ENCODE measurements around the gene KDM4C. TPM values are rescaled to one million over a fixed set of nuclear protein-coding genes. Genes with fewer than 3 reads are reported as not detected.

KDM4C gene
- total and polyA plus RNA-seq, 10 donors: 11.1 to 85.5 (median 61.9) TPM

GRCh38 chr9:6931913-6932312 is 174.1 kb downstream of the KDM4C start:
- no peaks in the 10 kb centered on the region for H3K9me3 ChIP-seq
- WGBS, 5 donors: 50 to 86% (median 66%) methylated on average over 4 of the region's 4 CpGs
- no peak overlapping the region for H3K4me3 ChIP-seq
- intact Hi-C loops (cut with DNase I; ENCODE audit: low total_unique reads): no loop called here
- no peak overlapping the region for H3K27ac ChIP-seq
- DNase-seq: no peak
- H3K36me3 ChIP-seq: peaks cover 0 to 5% (median 0%) of the 10 kb centered on the region in 6 donors
- no peaks in the 10 kb centered on the region for H3K27me3 ChIP-seq (replicated peaks in 1 of 7)
- TF ChIP-seq POLR2A (IDR thresholded peaks at IDR 0.05) (no peak), POLR2AphosphoS5 (IDR thresholded peaks at IDR 0.05) (no peak)
- TF ChIP-seq, protein P1, sequence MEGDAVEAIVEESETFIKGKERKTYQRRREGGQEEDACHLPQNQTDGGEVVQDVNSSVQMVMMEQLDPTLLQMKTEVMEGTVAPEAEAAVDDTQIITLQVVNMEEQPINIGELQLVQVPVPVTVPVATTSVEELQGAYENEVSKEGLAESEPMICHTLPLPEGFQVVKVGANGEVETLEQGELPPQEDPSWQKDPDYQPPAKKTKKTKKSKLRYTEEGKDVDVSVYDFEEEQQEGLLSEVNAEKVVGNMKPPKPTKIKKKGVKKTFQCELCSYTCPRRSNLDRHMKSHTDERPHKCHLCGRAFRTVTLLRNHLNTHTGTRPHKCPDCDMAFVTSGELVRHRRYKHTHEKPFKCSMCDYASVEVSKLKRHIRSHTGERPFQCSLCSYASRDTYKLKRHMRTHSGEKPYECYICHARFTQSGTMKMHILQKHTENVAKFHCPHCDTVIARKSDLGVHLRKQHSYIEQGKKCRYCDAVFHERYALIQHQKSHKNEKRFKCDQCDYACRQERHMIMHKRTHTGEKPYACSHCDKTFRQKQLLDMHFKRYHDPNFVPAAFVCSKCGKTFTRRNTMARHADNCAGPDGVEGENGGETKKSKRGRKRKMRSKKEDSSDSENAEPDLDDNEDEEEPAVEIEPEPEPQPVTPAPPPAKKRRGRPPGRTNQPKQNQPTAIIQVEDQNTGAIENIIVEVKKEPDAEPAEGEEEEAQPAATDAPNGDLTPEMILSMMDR (IDR thresholded peaks at IDR 0.05 in 8 of 11, conservative IDR thresholded peaks at IDR 0.05 in 3 of 11): no peak
- peaks cover 0 to 34% (median 5%) of the 10 kb centered on the region in 6 donors for H3K4me1 ChIP-seq

- 86 to 94% (median 91%) methylated on average over 1 of the region's 1 CpG for WGBS, 5 donors
- Histone ChIP-seq H3K4me3 (no peak overlapping the region), H3K27ac (no peak overlapping the region), H3K36me3 (peaks cover 0 to under 1% (median 0%) of the 10 kb centered on the region in 6 donors), H3K27me3 (replicated peaks in 1 of 7) (no peaks in the 10 kb centered on the region), H3K4me1 (peaks cover 0 to 26% (median 2%) of the 10 kb centered on the region in 6 donors), H3K9me3 (no peaks in the 10 kb centered on the region)
- intact Hi-C loops (cut with DNase I; ENCODE audit: low total_unique reads): no loop called here
- DNase-seq: no peak
- TF ChIP-seq POLR2A (IDR thresholded peaks at IDR 0.05) (no peak), POLR2AphosphoS5 (IDR thresholded peaks at IDR 0.05) (no peak)
- TF ChIP-seq, protein P1 (IDR thresholded peaks at IDR 0.05 in 8 of 11, conservative IDR thresholded peaks at IDR 0.05 in 3 of 11): no peak
Measured at GRCh38 chr9:6936103-6936502, 178.3 kb downstream of the KDM4C start.

DNA sequence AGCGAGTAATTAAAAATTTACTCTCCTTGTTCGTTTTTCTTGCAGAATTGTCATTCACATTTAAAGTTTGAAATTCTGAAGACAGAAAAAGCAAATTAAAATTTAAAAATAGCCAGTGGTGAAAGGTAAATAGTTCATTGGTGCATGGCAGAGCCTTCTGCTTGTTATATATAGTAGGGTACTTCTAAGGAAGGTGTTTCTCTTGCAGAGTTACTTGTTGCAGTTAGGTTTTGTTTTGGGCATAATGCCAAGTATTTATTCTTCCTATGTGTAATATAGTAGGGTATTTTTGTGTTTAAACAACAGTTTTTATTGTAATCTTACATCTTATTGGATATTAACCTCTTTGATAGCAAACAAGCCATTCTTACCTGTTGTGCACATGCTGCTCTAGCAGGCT is 179.4 kb downstream of the KDM4C start:
- H3K9me3 ChIP-seq: no peaks in the 10 kb centered on the region
- no peaks in the 10 kb centered on the region for H3K27me3 ChIP-seq (replicated peaks in 1 of 7)
- H3K36me3 ChIP-seq: peaks cover 0 to 4% (median 0%) of the 10 kb centered on the region in 6 donors
- H3K4me3 ChIP-seq: no peak overlapping the region
- intact Hi-C loops (cut with DNase I; ENCODE audit: low total_unique reads): no loop called here
- H3K27ac ChIP-seq: no peak overlapping the region
- no peak for TF ChIP-seq POLR2A (IDR thresholded peaks at IDR 0.05)
- TF ChIP-seq, protein P1 (IDR thresholded peaks at IDR 0.05 in 8 of 11, conservative IDR thresholded peaks at IDR 0.05 in 3 of 11): no peak
- TF ChIP-seq POLR2AphosphoS5 (IDR thresholded peaks at IDR 0.05): no peak
- DNase-seq: no peak
- H3K4me1 ChIP-seq: peaks cover 0 to 25% (median 2%) of the 10 kb centered on the region in 6 donors
- WGBS, 5 donors: 94 to 99% (median 96%) methylated on average over 2 of the region's 2 CpGs

DNA sequence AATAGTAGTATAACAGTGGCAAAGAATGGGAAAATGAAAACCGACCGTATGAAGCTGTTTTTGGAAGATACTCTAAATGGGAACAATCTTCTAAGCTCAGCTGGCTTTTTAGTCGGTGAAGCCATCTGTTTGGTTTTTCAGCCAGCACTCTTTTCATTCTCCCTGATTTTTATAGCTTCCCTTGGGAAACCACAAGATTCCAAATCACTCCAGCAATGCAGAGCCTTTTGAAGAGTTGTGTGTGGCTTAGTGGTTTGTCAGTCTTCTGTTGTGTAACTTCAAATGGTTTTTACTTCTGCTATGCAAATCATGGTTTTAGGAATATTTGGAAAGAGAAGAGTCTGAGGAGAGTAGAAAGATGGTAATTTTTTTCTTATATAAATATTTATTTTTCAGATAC is 180.7 kb downstream of the KDM4C start:
- Histone ChIP-seq H3K9me3 (no peaks in the 10 kb centered on the region), H3K27ac (no peak overlapping the region), H3K27me3 (replicated peaks in 1 of 7) (no peaks in the 10 kb centered on the region), H3K4me3 (no peak overlapping the region), H3K4me1 (peaks cover 0 to 29% (median 0%) of the 10 kb centered on the region in 6 donors), H3K36me3 (peaks cover 0 to 14% (median 0%) of the 10 kb centered on the region in 6 donors)
- DNase-seq: no peak
- no peak for TF ChIP-seq POLR2A (IDR thresholded peaks at IDR 0.05)
- TF ChIP-seq, protein P1 (IDR thresholded peaks at IDR 0.05 in 8 of 11, conservative IDR thresholded peaks at IDR 0.05 in 3 of 11): no peak
- no peak for TF ChIP-seq POLR2AphosphoS5 (IDR thresholded peaks at IDR 0.05)
- 64 to 84% (median 67%) methylated on average over 3 of the region's 3 CpGs for WGBS, 5 donors
- intact Hi-C loops (cut with DNase I; ENCODE audit: low total_unique reads): no loop called here
